Hepatocyte (in vitro differentiated cells): ENCODE measurements around the gene SPHK2. TPM values are rescaled to one million over a fixed set of nuclear protein-coding genes. Genes with fewer than 3 reads are reported as not detected.
"Not testable (repeated sequence)": the region's sequence is repeated elsewhere in the genome, so short reads cannot be mapped to it uniquely, and the experiment has no call there.

Experiments
- DNase-seq: peaks from one replicate; pipeline ENCODE4 v3.0.0-alpha.2; 2016; ENCODE audit warnings: low spot score
- H2AFZ ChIP-seq: fragments of 200-600 bp; sonication (generic); 2 replicates; pipeline ENCODE4 v1.6.0; 2016; ENCODE audit warnings: antibody characterized with exemption, mild to moderate bottlenecking
- H3K27ac ChIP-seq: fragments of 200-600 bp; sonication (generic); 2 replicates; pipeline ENCODE4 v1.5.1; 2016; ENCODE audit warnings: mild to moderate bottlenecking
- H3K27me3 ChIP-seq: fragments of 200-600 bp; sonication (generic); 2 replicates; pipeline ENCODE4 v1.6.1; 2016
- H3K36me3 ChIP-seq: fragments of 200-600 bp; sonication (generic); replicated peaks from 2 replicates; pipeline ENCODE4 v1.5.1; 2016; ENCODE audit warnings: low read depth; ENCODE audit not compliant: insufficient read depth
- H3K4me1 ChIP-seq: fragments of 200-600 bp; sonication (generic); 2 replicates; pipeline ENCODE4 v1.5.1; 2016; ENCODE audit warnings: mild to moderate bottlenecking, moderate library complexity; ENCODE audit not compliant: insufficient read depth
- H3K4me2 ChIP-seq: fragments of 200-600 bp; sonication (generic); 2 replicates; pipeline ENCODE4 v1.6.0; 2016
- H3K4me3 ChIP-seq: fragments of 200-600 bp; sonication (generic); 2 replicates; pipeline ENCODE4 v1.5.1; 2016; ENCODE audit warnings: mild to moderate bottlenecking
- H3K79me2 ChIP-seq: fragments of 200-600 bp; sonication (generic); 2 replicates; pipeline ENCODE4 v1.6.0; 2017; ENCODE audit warnings: mild to moderate bottlenecking
- H3K9me2 ChIP-seq: fragments of 200-600 bp; sonication (generic); replicated peaks from 2 replicates; pipeline ENCODE4 v1.6.0; 2017; ENCODE audit warnings: mild to moderate bottlenecking; ENCODE audit not compliant: insufficient read depth
- H3K9me3 ChIP-seq: fragments of 200-600 bp; sonication (generic); 2 replicates; pipeline ENCODE4 v1.5.1; 2016; ENCODE audit warnings: low read depth, mild to moderate bottlenecking
- H4K20me1 ChIP-seq: fragments of 200-600 bp; sonication (generic); 2 replicates; pipeline ENCODE4 v1.6.0; 2016; ENCODE audit warnings: mild to moderate bottlenecking; ENCODE audit not compliant: insufficient read depth, poor library complexity, severe bottlenecking
- EZH2 ChIP-seq: fragments of 200-600 bp; sonication (generic); IDR thresholded peaks from 2 replicates; pipeline ENCODE4 v1.6.1; 2016; ENCODE audit warnings: antibody characterized with exemption, mild to moderate bottlenecking, borderline replicate concordance
- EZH2phosphoT487 ChIP-seq: fragments of 200-600 bp; sonication (generic); IDR thresholded peaks from one replicate; pipeline ENCODE4 v1.6.1; 2018; ENCODE audit warnings: antibody characterized with exemption, mild to moderate bottlenecking, low read depth, moderate library complexity; ENCODE audit not compliant: unreplicated experiment, severe bottlenecking
- WGBS: methylation state at CpG from one replicate; pipeline ENCODE4 v1.1.6; 2016; ENCODE audit warnings: low lambda C conversion rate; ENCODE audit errors: missing lambda C conversion rate; 5-methylcytosine and 5-hydroxymethylcytosine counted together
- polyA plus RNA-seq: library from polyadenylated mRNA; unstranded; fragments of >200 nt; fragmentation: Nextera tagmentation; extraction: Ambion mirVana; gene quantifications from 2 replicates; pipeline ENCODE4 v1.2.1, GENCODE V29; 2016
- total RNA-seq: library from RNA; depleted of rRNA; stranded (reverse); fragments of >200 nt; gene quantifications from 2 replicates; pipeline ENCODE4 v1.2.3, GENCODE V29; 2014
- TF ChIP-seq, protein P1 (sequence below): fragments of 200-600 bp; sonication (generic); IDR thresholded peaks from 2 replicates; pipeline ENCODE4 v1.5.1; 2016; ENCODE audit warnings: antibody characterized with exemption, mild to moderate bottlenecking; ENCODE audit not compliant: poor library complexity

SPHK2 gene
- total and polyA plus RNA-seq, 2 experiments from 2014 or later: 39.4 to 56.7 TPM

DNA sequence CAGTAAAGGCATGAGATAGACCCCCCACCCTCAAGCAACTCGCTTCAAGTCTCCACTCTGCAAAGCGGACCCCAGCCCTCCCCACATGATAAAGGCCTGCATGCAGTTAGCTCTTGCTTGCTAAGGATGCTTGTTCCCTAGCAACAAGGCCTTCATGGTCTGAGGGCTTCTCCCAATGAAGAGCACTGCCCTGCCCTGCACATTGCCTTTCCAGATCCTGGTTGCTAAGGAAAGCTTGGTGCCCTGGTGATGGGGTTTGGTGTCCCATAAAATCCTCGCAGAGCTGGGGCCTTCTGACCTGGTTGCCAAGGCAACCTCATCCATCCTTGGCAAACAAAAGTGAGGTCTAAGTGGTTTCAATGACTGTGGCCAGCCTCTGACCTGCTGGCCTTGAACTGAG lies 11.9 kb downstream of the SPHK2 start:
- no peaks in the 10 kb centered on the region for H4K20me1 ChIP-seq
- 72% methylated on average over 3 of the region's 3 CpGs for WGBS
- no peaks in the 10 kb centered on the region for H3K36me3 ChIP-seq
- H2AFZ ChIP-seq: no peak overlapping the region
- H3K27me3 ChIP-seq: no peaks in the 10 kb centered on the region
- no peak overlapping the region for H3K4me3 ChIP-seq
- peaks cover 7% of the 10 kb centered on the region for H3K79me2 ChIP-seq
- no peak for TF ChIP-seq EZH2phosphoT487
- TF ChIP-seq, protein P1, sequence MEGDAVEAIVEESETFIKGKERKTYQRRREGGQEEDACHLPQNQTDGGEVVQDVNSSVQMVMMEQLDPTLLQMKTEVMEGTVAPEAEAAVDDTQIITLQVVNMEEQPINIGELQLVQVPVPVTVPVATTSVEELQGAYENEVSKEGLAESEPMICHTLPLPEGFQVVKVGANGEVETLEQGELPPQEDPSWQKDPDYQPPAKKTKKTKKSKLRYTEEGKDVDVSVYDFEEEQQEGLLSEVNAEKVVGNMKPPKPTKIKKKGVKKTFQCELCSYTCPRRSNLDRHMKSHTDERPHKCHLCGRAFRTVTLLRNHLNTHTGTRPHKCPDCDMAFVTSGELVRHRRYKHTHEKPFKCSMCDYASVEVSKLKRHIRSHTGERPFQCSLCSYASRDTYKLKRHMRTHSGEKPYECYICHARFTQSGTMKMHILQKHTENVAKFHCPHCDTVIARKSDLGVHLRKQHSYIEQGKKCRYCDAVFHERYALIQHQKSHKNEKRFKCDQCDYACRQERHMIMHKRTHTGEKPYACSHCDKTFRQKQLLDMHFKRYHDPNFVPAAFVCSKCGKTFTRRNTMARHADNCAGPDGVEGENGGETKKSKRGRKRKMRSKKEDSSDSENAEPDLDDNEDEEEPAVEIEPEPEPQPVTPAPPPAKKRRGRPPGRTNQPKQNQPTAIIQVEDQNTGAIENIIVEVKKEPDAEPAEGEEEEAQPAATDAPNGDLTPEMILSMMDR: no peak
- TF ChIP-seq EZH2: no peak
- no peak for DNase-seq
- H3K27ac ChIP-seq: peak overlapping the region; percentile 80
- H3K4me2 ChIP-seq: peak overlapping the region; percentile 66
- no peaks in the 10 kb centered on the region for H3K9me3 ChIP-seq
- H3K9me2 ChIP-seq: no peaks in the 10 kb centered on the region
- peaks cover 48% of the 10 kb centered on the region for H3K4me1 ChIP-seq

DNA sequence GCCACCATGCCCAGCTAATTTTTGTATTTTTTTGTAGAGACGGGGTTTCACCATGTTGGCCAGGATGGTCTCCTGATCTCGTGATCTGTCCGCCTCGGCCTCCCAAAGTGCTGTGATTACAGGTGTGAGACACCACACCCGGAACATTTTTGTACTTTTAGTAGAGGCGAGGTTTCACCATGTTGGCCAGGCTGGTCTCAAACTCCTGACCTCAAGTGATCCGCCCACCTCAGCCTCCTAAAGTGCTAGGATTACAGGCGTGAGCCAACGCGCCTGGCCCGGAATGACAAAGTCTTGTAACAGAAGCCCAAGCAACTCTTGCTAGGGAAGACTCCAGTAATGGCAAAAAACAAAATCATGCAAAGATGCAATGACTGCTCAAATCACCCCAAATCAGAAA lies 13.0 kb downstream of the SPHK2 start:
- not testable (repeated sequence) for H3K27me3 ChIP-seq, H2AFZ ChIP-seq, H3K9me3 ChIP-seq, H3K27ac ChIP-seq, H4K20me1 ChIP-seq, H3K36me3 ChIP-seq, DNase-seq, H3K9me2 ChIP-seq, H3K4me3 ChIP-seq, H3K79me2 ChIP-seq, H3K4me2 ChIP-seq
- peaks cover 42% of the 10 kb centered on the region for H3K4me1 ChIP-seq
- WGBS: 94% methylated on average over 11 of the region's 11 CpGs

GRCh38 chr19:48632692-48633147 lies 13.4 kb downstream of the SPHK2 start:
- H3K4me1 ChIP-seq: peaks cover 38% of the 10 kb centered on the region
- no peak overlapping the region for H3K4me2 ChIP-seq
- H3K27ac ChIP-seq: peak overlapping the region; percentile 44
- no peaks in the 10 kb centered on the region for H3K9me2 ChIP-seq
- H3K79me2 ChIP-seq: peaks cover 5% of the 10 kb centered on the region
- H3K36me3 ChIP-seq: no peaks in the 10 kb centered on the region
- H3K9me3 ChIP-seq: no peaks in the 10 kb centered on the region
- TF ChIP-seq EZH2phosphoT487 (no peak), EZH2 (no peak)
- TF ChIP-seq, protein P1: no peak
- no peaks in the 10 kb centered on the region for H4K20me1 ChIP-seq
- no peaks in the 10 kb centered on the region for H3K27me3 ChIP-seq
- peak; percentile 16 for DNase-seq
- H3K4me3 ChIP-seq: no peak overlapping the region
- no peak overlapping the region for H2AFZ ChIP-seq

DNA sequence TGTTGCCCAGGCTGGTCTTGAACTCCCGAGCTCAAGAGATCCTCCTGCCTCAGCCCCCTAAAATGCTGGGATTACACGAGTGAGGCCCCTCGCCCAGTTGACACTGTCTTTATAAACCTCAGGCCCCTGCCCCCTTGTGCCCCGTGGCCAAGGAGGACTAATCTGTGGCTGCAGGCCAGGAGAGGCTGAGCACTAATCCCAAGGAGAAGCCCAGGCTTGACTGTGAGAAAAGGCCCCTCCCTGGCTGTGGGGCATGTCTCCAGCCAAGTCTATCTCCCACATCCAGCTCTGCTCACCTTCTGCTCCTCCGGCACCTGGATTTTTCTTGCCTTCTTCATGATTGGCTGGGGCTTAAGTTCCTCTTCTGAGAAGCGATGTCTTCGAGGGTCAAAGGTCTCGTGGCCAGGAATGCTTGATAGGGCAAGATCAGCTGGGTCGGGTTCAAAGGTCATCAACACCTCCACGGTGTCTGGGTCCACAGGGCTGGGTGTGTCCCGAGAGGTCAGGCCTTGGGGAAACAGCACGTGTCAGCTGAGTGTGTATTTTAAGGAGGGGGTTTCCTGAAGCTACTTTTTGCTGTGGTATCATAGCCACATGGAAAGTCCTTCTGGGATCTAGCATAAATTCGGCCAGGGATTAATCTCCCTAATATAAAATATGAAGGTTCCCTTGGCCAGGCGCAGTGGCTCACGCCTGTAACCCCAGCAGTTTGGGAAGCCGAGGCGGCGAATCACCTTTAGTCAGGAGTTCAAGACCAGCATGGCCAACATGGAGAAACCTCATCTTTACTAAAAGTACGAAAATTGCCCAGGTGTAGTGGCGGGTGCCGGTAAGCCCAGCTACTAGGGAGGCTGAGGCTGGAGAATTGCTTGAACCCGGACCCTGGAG lies 14.1 kb downstream of the SPHK2 start:
- TF ChIP-seq EZH2phosphoT487 (no peak), EZH2 (no peak)
- TF ChIP-seq, protein P1: no peak
- WGBS: 81% methylated on average over 21 of the region's 22 CpGs

More for the DNA sequence above, 14.1 kb downstream of the SPHK2 start:
- no peaks in the 10 kb centered on the region for H3K27me3 ChIP-seq
- H3K4me3 ChIP-seq: no peak overlapping the region
- H3K79me2 ChIP-seq: peaks cover 5% of the 10 kb centered on the region
- peak; percentile 54 for DNase-seq
- peaks cover 37% of the 10 kb centered on the region for H3K4me1 ChIP-seq
- peak overlapping the region; percentile 44 for H3K27ac ChIP-seq
- H3K9me2 ChIP-seq: no peaks in the 10 kb centered on the region
- H3K9me3 ChIP-seq: no peaks in the 10 kb centered on the region
- no peaks in the 10 kb centered on the region for H3K36me3 ChIP-seq
- peak overlapping the region; percentile 64 for H3K4me2 ChIP-seq
- H2AFZ ChIP-seq: no peak overlapping the region
- H4K20me1 ChIP-seq: no peaks in the 10 kb centered on the region
